T-helper 1 cell treated with Interleukin-12 subunit alpha and Interleukin-12 subunit beta and Interleukin-4 antibody, amounts not matched to agents 30 μg/mL and 1 μg/mL, for 36 hours (primary cell): ENCODE measurements around the gene TSEN15.

ENCODE experiments used
- H3K27ac Mint-ChIP-seq: one replicate; pipeline ENCODE4 v1.8.0; 2021; ENCODE audit warnings: mild to moderate bottlenecking, mixed read lengths
- H3K27me3 Mint-ChIP-seq: one replicate; pipeline ENCODE4 v1.8.0; 2021; ENCODE audit warnings: low read depth, mixed read lengths
- H3K36me3 Mint-ChIP-seq: one replicate; pipeline ENCODE4 v1.8.0; 2021; ENCODE audit warnings: low read depth, mixed read lengths
- H3K4me1 Mint-ChIP-seq: one replicate; pipeline ENCODE4 v1.8.0; 2021; ENCODE audit warnings: low read depth, mixed read lengths
- H3K4me3 Mint-ChIP-seq: one replicate; pipeline ENCODE4 v1.8.0; 2021; ENCODE audit warnings: mild to moderate bottlenecking, moderate library complexity, mixed read lengths
- H3K9me3 Mint-ChIP-seq: one replicate; pipeline ENCODE4 v1.8.0; 2021; ENCODE audit warnings: mixed read lengths

TSEN15 gene

GRCh38 chr1:184051485-184052193 is at the start of gene TSEN15:
TSS of gene TSEN15 (plus strand) at chr1:184051730. CDS start at chr1:184051756, 26 bp downstream.
- peaks cover 14% of the 10 kb centered on the region for H3K36me3 Mint-ChIP-seq
- peaks cover 21% of the 10 kb centered on the region for H3K27me3 Mint-ChIP-seq
- H3K4me1 Mint-ChIP-seq, result peaks cover 34% of the 10 kb centered on the region
- H3K4me3 Mint-ChIP-seq, result peak within 1 kb of the TSS; percentile 97
- H3K27ac Mint-ChIP-seq, result peak within 1 kb of the TSS; percentile 96
- H3K9me3 Mint-ChIP-seq, result no peaks in the 10 kb centered on the region

- H3K4me1 Mint-ChIP-seq, result no peaks in the 10 kb centered on the region
- H3K36me3 Mint-ChIP-seq, result peaks cover 3% of the 10 kb centered on the region
- H3K27ac Mint-ChIP-seq, result no peak overlapping the region
- no peak overlapping the region for H3K4me3 Mint-ChIP-seq
- no peaks in the 10 kb centered on the region for H3K9me3 Mint-ChIP-seq
- peaks cover 4% of the 10 kb centered on the region for H3K27me3 Mint-ChIP-seq
Observed at GRCh38 chr1:184002071-184002470, 49.5 kb upstream of the TSEN15 start.

GRCh38 chr1:184004935-184005334 is 46.6 kb upstream of the TSEN15 start:
- Mint-ChIP-seq H3K27ac (no peak overlapping the region), H3K9me3 (no peaks in the 10 kb centered on the region), H3K36me3 (peaks cover 3% of the 10 kb centered on the region), H3K4me1 (no peaks in the 10 kb centered on the region), H3K4me3 (no peak overlapping the region), H3K27me3 (peaks cover 4% of the 10 kb centered on the region)

GRCh38 chr1:184005506-184005905 is 46.0 kb upstream of the TSEN15 start:
- Mint-ChIP-seq H3K36me3 (peaks cover 3% of the 10 kb centered on the region), H3K4me1 (no peaks in the 10 kb centered on the region), H3K4me3 (no peak overlapping the region), H3K9me3 (no peaks in the 10 kb centered on the region), H3K27ac (no peak overlapping the region), H3K27me3 (peaks cover 7% of the 10 kb centered on the region)

- Mint-ChIP-seq H3K27ac (no peak overlapping the region), H3K4me3 (no peak overlapping the region)
Observed at GRCh38 chr1:184010788-184011187, 40.7 kb upstream of the TSEN15 start.

GRCh38 chr1:184012187-184012586 is 39.3 kb upstream of the TSEN15 start:
- no peak overlapping the region for H3K27ac Mint-ChIP-seq
- H3K9me3 Mint-ChIP-seq, result no peaks in the 10 kb centered on the region
- H3K27me3 Mint-ChIP-seq, result peaks cover 45% of the 10 kb centered on the region
- H3K4me1 Mint-ChIP-seq, result no peaks in the 10 kb centered on the region
- H3K4me3 Mint-ChIP-seq, result no peak overlapping the region
- H3K36me3 Mint-ChIP-seq, result no peaks in the 10 kb centered on the region

More at GRCh38 chr1:184010788-184011187, 40.7 kb upstream of the TSEN15 start:
- H3K27me3 Mint-ChIP-seq, result peaks cover 45% of the 10 kb centered on the region
- no peaks in the 10 kb centered on the region for H3K4me1 Mint-ChIP-seq
- H3K9me3 Mint-ChIP-seq, result no peaks in the 10 kb centered on the region
- peaks cover 2% of the 10 kb centered on the region for H3K36me3 Mint-ChIP-seq

GRCh38 chr1:184014271-184014670 is 37.3 kb upstream of the TSEN15 start:
- H3K4me1 Mint-ChIP-seq, result no peaks in the 10 kb centered on the region
- no peak overlapping the region for H3K27ac Mint-ChIP-seq
- H3K27me3 Mint-ChIP-seq, result peaks cover 45% of the 10 kb centered on the region
- H3K36me3 Mint-ChIP-seq, result no peaks in the 10 kb centered on the region
- no peaks in the 10 kb centered on the region for H3K9me3 Mint-ChIP-seq
- no peak overlapping the region for H3K4me3 Mint-ChIP-seq

- Mint-ChIP-seq H3K27ac (no peak overlapping the region), H3K27me3 (peaks cover 38% of the 10 kb centered on the region), H3K9me3 (no peaks in the 10 kb centered on the region), H3K4me1 (no peaks in the 10 kb centered on the region), H3K36me3 (no peaks in the 10 kb centered on the region), H3K4me3 (no peak overlapping the region)
Observed at GRCh38 chr1:184016169-184016568, 35.4 kb upstream of the TSEN15 start.

- H3K27me3 Mint-ChIP-seq, result peaks cover 43% of the 10 kb centered on the region
- H3K36me3 Mint-ChIP-seq, result no peaks in the 10 kb centered on the region
- no peak overlapping the region for H3K4me3 Mint-ChIP-seq
- H3K27ac Mint-ChIP-seq, result no peak overlapping the region
- H3K9me3 Mint-ChIP-seq, result no peaks in the 10 kb centered on the region
- H3K4me1 Mint-ChIP-seq, result no peaks in the 10 kb centered on the region
Observed at GRCh38 chr1:184017306-184017705, 34.2 kb upstream of the TSEN15 start.

- H3K27ac Mint-ChIP-seq, result no peak overlapping the region
- H3K4me3 Mint-ChIP-seq, result no peak overlapping the region
- no peaks in the 10 kb centered on the region for H3K9me3 Mint-ChIP-seq
- no peaks in the 10 kb centered on the region for H3K36me3 Mint-ChIP-seq
- peaks cover 33% of the 10 kb centered on the region for H3K27me3 Mint-ChIP-seq
- no peaks in the 10 kb centered on the region for H3K4me1 Mint-ChIP-seq
Observed at GRCh38 chr1:184018622-184019021, 32.9 kb upstream of the TSEN15 start.

GRCh38 chr1:184019069-184019468 is 32.5 kb upstream of the TSEN15 start:
- no peaks in the 10 kb centered on the region for H3K9me3 Mint-ChIP-seq
- no peaks in the 10 kb centered on the region for H3K36me3 Mint-ChIP-seq
- H3K4me3 Mint-ChIP-seq, result no peak overlapping the region
- peaks cover 29% of the 10 kb centered on the region for H3K27me3 Mint-ChIP-seq
- no peak overlapping the region for H3K27ac Mint-ChIP-seq
- no peaks in the 10 kb centered on the region for H3K4me1 Mint-ChIP-seq

GRCh38 chr1:184019506-184019905 is 32.0 kb upstream of the TSEN15 start:
- peaks cover 24% of the 10 kb centered on the region for H3K27me3 Mint-ChIP-seq
- no peaks in the 10 kb centered on the region for H3K9me3 Mint-ChIP-seq
- H3K27ac Mint-ChIP-seq, result no peak overlapping the region
- no peak overlapping the region for H3K4me3 Mint-ChIP-seq
- H3K4me1 Mint-ChIP-seq, result no peaks in the 10 kb centered on the region
- H3K36me3 Mint-ChIP-seq, result no peaks in the 10 kb centered on the region

GRCh38 chr1:184020328-184020727 is 31.2 kb upstream of the TSEN15 start:
- no peaks in the 10 kb centered on the region for H3K4me1 Mint-ChIP-seq
- H3K36me3 Mint-ChIP-seq, result no peaks in the 10 kb centered on the region
- H3K4me3 Mint-ChIP-seq, result no peak overlapping the region
- no peak overlapping the region for H3K27ac Mint-ChIP-seq
- H3K27me3 Mint-ChIP-seq, result peaks cover 18% of the 10 kb centered on the region
- no peaks in the 10 kb centered on the region for H3K9me3 Mint-ChIP-seq

GRCh38 chr1:184020855-184021254 is 30.7 kb upstream of the TSEN15 start:
- H3K4me3 Mint-ChIP-seq, result no peak overlapping the region
- peaks cover 20% of the 10 kb centered on the region for H3K27me3 Mint-ChIP-seq
- H3K9me3 Mint-ChIP-seq, result no peaks in the 10 kb centered on the region
- no peaks in the 10 kb centered on the region for H3K4me1 Mint-ChIP-seq
- H3K27ac Mint-ChIP-seq, result no peak overlapping the region
- H3K36me3 Mint-ChIP-seq, result no peaks in the 10 kb centered on the region

- Mint-ChIP-seq H3K27me3 (peaks cover 28% of the 10 kb centered on the region), H3K27ac (no peak overlapping the region), H3K4me1 (no peaks in the 10 kb centered on the region), H3K9me3 (no peaks in the 10 kb centered on the region), H3K36me3 (no peaks in the 10 kb centered on the region), H3K4me3 (no peak overlapping the region)
Observed at GRCh38 chr1:184021728-184022127, 29.8 kb upstream of the TSEN15 start.
